HEK293 (cell line): ENCODE results near the gene CNTFR.

Experiments used
- REPIN1 ChIP-seq: fragments of 450-650 bp; formaldehyde crosslinking; IDR thresholded peaks from 2 replicates; pipeline ENCODE4 v1.5.1; 2017; ENCODE audit warnings: missing biosample characterization, missing genetic modification characterization, low read depth
- TRIM28 ChIP-seq: IDR thresholded peaks from 2 replicates; pipeline ENCODE4 v1.6.1; 2011; ENCODE audit warnings: low read length, control low read depth, borderline replicate concordance
- ZNF114 ChIP-seq: fragments of 450-650 bp; formaldehyde crosslinking; IDR thresholded peaks from 2 replicates; pipeline ENCODE4 v1.5.0; 2017; ENCODE audit warnings: missing biosample characterization, missing genetic modification characterization
- ZNF214 ChIP-seq: fragments of 450-650 bp; formaldehyde crosslinking; IDR thresholded peaks from 2 replicates; pipeline ENCODE4 v1.5.1; 2017; ENCODE audit warnings: missing biosample characterization, mild to moderate bottlenecking, missing genetic modification characterization, borderline replicate concordance
- ZNF274 ChIP-seq, 2 experiments: fragments of 200-500 bp in 1 of 2; fragments of 450-650 bp in 1 of 2; sonication (Bioruptor generic) in 1 of 2; formaldehyde crosslinking in 1 of 2; IDR thresholded peaks; 2 replicates each; pipeline versions ENCODE4 v1.5.1 to v1.6.1; 2014 to 2016; ENCODE audit warnings: borderline replicate concordance in 1 of 2, inconsistent platforms in 1 of 2, low read length in 1 of 2, missing biosample characterization in 1 of 2, missing genetic modification characterization in 1 of 2
- ZNF311 ChIP-seq: fragments of 450-650 bp; formaldehyde crosslinking; IDR thresholded peaks from 2 replicates; pipeline ENCODE4 v1.5.1; 2017; ENCODE audit warnings: missing biosample characterization, missing genetic modification characterization, borderline replicate concordance
- ZNF777 ChIP-seq: fragments of 450-650 bp; formaldehyde crosslinking; IDR thresholded peaks from 2 replicates; pipeline ENCODE4 v1.5.1; 2017; ENCODE audit warnings: missing biosample characterization, missing genetic modification characterization, borderline replicate concordance
- TF ChIP-seq, protein P1 (sequence below): fragments of 450-650 bp; formaldehyde crosslinking; optimal IDR thresholded peaks from 2 replicates; pipeline ENCODE3; 2016; ENCODE audit warnings: missing biosample characterization, mild to moderate bottlenecking, missing genetic modification characterization
- TF ChIP-seq, protein P2 (sequence below): fragments of 450-650 bp; formaldehyde crosslinking; IDR thresholded peaks from 2 replicates; pipeline ENCODE4 v1.5.1; 2016; ENCODE audit warnings: missing biosample characterization, missing genetic modification characterization
- TF ChIP-seq, protein P3 (sequence below): fragments of 450-650 bp; formaldehyde crosslinking; IDR thresholded peaks from 2 replicates; pipeline ENCODE4 v1.5.1; 2016; ENCODE audit warnings: missing biosample characterization, missing genetic modification characterization
- TF ChIP-seq, protein P4 (sequence below): fragments of 450-650 bp; formaldehyde crosslinking; conservative IDR thresholded peaks from 2 replicates; pipeline ENCODE4 v1.5.1; 2016; ENCODE audit warnings: low read depth, missing biosample characterization, missing genetic modification characterization

DNA sequence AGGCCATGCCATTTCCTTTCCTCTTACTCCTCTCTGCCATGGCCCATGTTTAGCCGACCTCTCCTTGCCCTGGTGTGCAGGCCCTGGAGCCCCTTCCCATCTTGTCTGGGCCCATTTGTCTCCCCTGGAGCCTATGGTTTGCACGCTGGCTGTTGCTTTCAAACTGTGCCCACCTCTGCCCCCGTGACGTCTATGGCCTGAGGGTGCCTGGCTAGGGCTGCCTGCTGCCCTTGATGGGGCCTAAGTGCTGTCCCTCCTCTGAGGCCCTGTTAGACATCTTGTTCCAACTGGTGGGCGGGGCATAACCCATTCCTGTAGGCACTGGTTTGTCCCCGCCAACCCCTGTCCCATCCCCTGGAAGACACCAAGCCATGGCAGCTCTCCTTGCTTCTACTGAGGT, 44.0 kb downstream of the CNTFR start:
- TF ChIP-seq, protein P1, sequence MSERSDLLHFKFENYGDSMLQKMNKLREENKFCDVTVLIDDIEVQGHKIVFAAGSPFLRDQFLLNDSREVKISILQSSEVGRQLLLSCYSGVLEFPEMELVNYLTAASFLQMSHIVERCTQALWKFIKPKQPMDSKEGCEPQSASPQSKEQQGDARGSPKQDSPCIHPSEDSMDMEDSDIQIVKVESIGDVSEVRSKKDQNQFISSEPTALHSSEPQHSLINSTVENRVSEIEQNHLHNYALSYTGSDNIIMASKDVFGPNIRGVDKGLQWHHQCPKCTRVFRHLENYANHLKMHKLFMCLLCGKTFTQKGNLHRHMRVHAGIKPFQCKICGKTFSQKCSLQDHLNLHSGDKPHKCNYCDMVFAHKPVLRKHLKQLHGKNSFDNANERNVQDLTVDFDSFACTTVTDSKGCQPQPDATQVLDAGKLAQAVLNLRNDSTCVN (tag by site-specific recombination): no peak
- TF ChIP-seq ZNF777 (tag by site-specific recombination) (no peak), ZNF214 (no peak), TRIM28 (no peak), ZNF311 (tag by site-specific recombination) (no peak), ZNF114 (tag by site-specific recombination) (no peak), REPIN1 (no peak), ZNF274 (IDR thresholded peaks at IDR 0.05; ENCODE audit: low read length) (no peak), ZNF274 (tag by site-specific recombination; IDR thresholded peaks at IDR 0.05; ENCODE audit: borderline replicate concordance) (no peak)
- TF ChIP-seq, protein P2, sequence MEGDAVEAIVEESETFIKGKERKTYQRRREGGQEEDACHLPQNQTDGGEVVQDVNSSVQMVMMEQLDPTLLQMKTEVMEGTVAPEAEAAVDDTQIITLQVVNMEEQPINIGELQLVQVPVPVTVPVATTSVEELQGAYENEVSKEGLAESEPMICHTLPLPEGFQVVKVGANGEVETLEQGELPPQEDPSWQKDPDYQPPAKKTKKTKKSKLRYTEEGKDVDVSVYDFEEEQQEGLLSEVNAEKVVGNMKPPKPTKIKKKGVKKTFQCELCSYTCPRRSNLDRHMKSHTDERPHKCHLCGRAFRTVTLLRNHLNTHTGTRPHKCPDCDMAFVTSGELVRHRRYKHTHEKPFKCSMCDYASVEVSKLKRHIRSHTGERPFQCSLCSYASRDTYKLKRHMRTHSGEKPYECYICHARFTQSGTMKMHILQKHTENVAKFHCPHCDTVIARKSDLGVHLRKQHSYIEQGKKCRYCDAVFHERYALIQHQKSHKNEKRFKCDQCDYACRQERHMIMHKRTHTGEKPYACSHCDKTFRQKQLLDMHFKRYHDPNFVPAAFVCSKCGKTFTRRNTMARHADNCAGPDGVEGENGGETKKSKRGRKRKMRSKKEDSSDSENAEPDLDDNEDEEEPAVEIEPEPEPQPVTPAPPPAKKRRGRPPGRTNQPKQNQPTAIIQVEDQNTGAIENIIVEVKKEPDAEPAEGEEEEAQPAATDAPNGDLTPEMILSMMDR (tag by site-specific recombination): no peak
- TF ChIP-seq, protein P3, sequence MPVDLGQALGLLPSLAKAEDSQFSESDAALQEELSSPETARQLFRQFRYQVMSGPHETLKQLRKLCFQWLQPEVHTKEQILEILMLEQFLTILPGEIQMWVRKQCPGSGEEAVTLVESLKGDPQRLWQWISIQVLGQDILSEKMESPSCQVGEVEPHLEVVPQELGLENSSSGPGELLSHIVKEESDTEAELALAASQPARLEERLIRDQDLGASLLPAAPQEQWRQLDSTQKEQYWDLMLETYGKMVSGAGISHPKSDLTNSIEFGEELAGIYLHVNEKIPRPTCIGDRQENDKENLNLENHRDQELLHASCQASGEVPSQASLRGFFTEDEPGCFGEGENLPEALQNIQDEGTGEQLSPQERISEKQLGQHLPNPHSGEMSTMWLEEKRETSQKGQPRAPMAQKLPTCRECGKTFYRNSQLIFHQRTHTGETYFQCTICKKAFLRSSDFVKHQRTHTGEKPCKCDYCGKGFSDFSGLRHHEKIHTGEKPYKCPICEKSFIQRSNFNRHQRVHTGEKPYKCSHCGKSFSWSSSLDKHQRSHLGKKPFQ (tag by site-specific recombination): no peak
- TF ChIP-seq, protein P4, sequence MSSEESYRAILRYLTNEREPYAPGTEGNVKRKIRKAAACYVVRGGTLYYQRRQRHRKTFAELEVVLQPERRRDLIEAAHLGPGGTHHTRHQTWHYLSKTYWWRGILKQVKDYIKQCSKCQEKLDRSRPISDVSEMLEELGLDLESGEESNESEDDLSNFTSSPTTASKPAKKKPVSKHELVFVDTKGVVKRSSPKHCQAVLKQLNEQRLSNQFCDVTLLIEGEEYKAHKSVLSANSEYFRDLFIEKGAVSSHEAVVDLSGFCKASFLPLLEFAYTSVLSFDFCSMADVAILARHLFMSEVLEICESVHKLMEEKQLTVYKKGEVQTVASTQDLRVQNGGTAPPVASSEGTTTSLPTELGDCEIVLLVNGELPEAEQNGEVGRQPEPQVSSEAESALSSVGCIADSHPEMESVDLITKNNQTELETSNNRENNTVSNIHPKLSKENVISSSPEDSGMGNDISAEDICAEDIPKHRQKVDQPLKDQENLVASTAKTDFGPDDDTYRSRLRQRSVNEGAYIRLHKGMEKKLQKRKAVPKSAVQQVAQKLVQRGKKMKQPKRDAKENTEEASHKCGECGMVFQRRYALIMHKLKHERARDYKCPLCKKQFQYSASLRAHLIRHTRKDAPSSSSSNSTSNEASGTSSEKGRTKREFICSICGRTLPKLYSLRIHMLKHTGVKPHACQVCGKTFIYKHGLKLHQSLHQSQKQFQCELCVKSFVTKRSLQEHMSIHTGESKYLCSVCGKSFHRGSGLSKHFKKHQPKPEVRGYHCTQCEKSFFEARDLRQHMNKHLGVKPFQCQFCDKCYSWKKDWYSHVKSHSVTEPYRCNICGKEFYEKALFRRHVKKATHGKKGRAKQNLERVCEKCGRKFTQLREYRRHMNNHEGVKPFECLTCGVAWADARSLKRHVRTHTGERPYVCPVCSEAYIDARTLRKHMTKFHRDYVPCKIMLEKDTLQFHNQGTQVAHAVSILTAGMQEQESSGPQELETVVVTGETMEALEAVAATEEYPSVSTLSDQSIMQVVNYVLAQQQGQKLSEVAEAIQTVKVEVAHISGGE (tag by site-specific recombination): no peak
